LNCaP clone FGC (cell line): ENCODE data around the gene ESM1.

Experiments used
- DNase-seq: peaks from one replicate; pipeline ENCODE4 v3.0.0-alpha.2; 2011; ENCODE audit warnings: low read depth
- H3K4me3 ChIP-seq: 2 replicates; pipeline ENCODE4 v1.5.1; 2011; ENCODE audit warnings: mild to moderate bottlenecking, low read depth, low read length, control low read depth
- TF ChIP-seq, protein P1 (sequence below): IDR thresholded peaks from 2 replicates; pipeline ENCODE4 v1.5.1; 2012; ENCODE audit warnings: mild to moderate bottlenecking; ENCODE audit not compliant: control insufficient read depth, insufficient read depth; ENCODE audit errors: extremely low read depth

The ESM1 gene

GRCh38 chr5:54988218-54988617 is 2.8 kb upstream of the ESM1 start:
- H3K4me3 ChIP-seq: no peak overlapping the region
- DNase-seq: no peak
- TF ChIP-seq, protein P1, sequence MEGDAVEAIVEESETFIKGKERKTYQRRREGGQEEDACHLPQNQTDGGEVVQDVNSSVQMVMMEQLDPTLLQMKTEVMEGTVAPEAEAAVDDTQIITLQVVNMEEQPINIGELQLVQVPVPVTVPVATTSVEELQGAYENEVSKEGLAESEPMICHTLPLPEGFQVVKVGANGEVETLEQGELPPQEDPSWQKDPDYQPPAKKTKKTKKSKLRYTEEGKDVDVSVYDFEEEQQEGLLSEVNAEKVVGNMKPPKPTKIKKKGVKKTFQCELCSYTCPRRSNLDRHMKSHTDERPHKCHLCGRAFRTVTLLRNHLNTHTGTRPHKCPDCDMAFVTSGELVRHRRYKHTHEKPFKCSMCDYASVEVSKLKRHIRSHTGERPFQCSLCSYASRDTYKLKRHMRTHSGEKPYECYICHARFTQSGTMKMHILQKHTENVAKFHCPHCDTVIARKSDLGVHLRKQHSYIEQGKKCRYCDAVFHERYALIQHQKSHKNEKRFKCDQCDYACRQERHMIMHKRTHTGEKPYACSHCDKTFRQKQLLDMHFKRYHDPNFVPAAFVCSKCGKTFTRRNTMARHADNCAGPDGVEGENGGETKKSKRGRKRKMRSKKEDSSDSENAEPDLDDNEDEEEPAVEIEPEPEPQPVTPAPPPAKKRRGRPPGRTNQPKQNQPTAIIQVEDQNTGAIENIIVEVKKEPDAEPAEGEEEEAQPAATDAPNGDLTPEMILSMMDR: no peak

GRCh38 chr5:54986269-54986654 is 869 bp upstream of the ESM1 start:
- H3K4me3 ChIP-seq: no peak overlapping the region
- DNase-seq: no peak
- TF ChIP-seq, protein P1: no peak

DNA sequence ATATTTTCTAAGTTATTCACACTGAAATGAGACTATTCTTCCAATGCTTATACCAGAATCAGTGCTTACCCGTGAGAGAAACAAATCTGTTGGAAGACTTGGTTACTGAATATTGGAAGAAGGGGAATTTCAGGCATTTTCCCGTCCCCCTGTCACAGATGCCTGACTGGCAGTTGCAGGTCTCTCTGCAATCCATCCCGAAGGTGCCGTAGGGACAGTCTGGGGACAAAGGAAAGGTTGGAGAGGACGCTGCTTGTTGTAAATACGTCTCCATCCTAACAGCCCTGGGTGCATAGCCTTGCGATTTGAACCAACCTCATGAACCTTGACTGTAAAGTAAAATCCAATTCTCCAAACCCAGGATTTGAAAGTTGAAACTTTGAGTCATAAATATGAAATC is 3.5 kb downstream of the ESM1 start:
- TF ChIP-seq, protein P1: no peak
- H3K4me3 ChIP-seq: no peak overlapping the region
- no peak for DNase-seq

DNA sequence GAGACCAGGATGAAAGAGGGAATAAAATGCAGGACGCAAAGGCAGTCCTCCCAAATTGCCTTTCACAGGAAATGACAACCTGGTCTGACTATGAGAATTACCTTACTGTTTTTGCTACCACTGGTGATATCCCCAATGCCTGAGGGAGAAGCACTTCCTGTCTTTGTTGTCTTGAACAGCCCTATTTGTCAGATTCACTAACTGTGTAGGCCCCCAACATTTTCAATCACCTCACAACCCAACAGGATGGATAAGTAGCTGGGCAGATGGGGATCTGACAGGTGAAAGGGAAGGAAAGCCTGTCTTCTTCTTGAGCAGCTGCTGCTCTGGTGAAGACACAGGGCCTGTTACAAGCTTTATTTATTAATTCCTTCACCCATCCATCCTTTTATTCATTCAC is 9.7 kb downstream of the ESM1 start:
- DNase-seq: no peak
- TF ChIP-seq, protein P1: no peak
- H3K4me3 ChIP-seq: no peak overlapping the region

DNA sequence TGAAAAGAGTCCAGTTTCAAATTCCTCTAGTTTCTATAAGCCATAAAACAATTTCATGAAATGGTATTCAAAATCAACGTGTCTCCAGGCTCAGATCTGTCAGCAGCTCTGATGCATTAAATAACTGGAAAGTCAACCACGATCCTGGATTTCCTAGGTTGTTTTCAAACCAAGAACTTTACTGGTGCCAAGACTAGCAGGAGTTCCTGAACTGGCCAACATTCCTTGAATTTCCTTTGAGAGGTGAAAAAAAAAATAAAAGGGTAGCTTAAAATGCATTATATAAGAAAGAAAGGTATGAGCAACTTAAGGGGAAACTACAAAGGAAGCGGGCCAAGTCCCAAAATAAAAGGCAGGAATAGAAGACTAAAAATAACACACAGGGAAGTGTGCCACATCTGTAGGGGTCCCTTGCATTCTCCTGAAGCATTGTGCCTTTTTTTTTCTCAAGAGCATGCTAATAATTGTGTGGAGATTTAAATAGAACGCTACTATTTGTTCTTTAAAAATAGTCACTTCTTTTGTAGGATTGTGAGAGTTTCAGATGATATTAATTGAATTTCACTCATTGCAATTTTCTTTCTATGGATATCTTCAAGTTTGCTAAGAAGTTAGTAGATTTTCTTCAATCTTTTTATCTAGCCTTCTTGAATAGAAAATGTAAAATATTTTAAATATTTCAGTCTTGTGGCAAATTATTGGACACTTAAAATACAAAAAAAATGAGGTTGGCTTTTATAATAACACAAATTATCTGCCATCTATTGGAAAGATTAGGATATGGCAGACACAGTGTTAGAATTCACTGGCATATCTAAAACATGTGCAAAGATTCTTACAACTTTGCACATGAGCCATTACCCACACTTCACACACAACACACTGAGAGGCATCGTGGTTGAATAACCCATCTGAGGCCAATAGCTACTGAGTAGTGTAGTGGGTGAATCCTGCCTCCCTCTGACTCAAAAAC is 15.3 kb downstream of the ESM1 start:
- H3K4me3 ChIP-seq: no peak overlapping the region
- no peak for DNase-seq
- TF ChIP-seq, protein P1: no peak

DNA sequence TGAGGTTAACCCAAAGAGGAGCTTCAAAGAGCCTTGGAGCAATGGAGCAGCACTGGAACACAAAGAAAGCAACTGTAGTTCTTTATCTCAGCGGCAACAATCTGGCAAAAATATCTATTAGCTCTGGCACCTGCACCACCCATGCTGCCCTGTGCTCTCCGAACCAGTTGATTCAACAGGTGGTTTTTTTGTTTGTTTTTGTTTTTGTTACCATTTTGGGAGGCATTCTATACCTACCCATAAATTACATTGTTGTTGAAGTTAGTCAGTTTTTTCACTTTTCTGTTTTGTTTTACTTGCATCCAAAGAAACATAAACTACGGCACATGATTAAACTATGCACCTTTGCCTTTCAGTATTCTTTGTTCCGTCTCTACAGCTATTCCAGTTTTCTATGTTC is 16.2 kb downstream of the ESM1 start:
- no peak overlapping the region for H3K4me3 ChIP-seq
- TF ChIP-seq, protein P1: no peak
- no peak for DNase-seq

DNA sequence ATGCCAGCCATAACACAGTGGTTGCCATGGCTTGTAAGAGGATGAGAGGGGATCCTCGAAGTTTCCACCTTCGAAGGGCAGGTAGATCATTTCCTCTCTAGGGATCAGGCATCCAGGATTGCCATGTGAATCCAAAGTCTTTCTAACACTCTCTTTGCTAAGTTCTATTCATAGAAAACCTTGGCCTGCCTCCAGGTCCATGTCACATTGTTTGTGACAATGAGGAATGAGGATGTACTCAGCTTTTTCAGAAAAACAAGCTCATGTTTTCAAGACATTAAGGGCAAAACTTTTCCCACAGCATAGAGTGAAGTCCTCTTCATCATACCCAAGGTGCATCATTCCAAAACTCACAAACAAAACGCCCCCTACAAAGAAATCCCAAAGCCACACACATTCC is 19.6 kb downstream of the ESM1 start:
- no peak for DNase-seq
- no peak overlapping the region for H3K4me3 ChIP-seq
- TF ChIP-seq, protein P1: no peak
